HG03159 (cell line): Measurements from ENCODE around the gene NAA80.
"Not testable (repeated sequence)": the region's sequence is repeated elsewhere in the genome, so short reads cannot be mapped to it uniquely, and the experiment has no call there.

Experiments used
- ATAC-seq: cut with Tn5 transposase; IDR thresholded peaks from one replicate; pipeline ENCODE4 v1.9.1; 2021; ENCODE audit warnings: mild to moderate bottlenecking, moderate library complexity; ENCODE audit not compliant: unreplicated experiment

Gene NAA80

GRCh38 chr3:50292159-50293078 is 6.8 kb downstream of the NAA80 start, which contains the start of gene IFRD2:
Gene IFRD2, minus strand, starts transcription at chr3:50292429. Its CDS starts 155 bp downstream, at chr3:50292274.
- ATAC-seq = peak; percentile 94

GRCh38 chr3:50290161-50290641 is 9.0 kb downstream of the NAA80 start:
- ATAC-seq = no peak

- ATAC-seq = no peak
Measured at GRCh38 chr3:50289130-50289529, 10.1 kb downstream of the NAA80 start.

GRCh38 chr3:50288387-50289007 is 10.7 kb downstream of the NAA80 start:
- ATAC-seq = no peak

GRCh38 chr3:50287262-50287661 is 11.9 kb downstream of the NAA80 start:
- no peak for ATAC-seq

- ATAC-seq = no peak
Measured at GRCh38 chr3:50286322-50287227, 12.6 kb downstream of the NAA80 start.

GRCh38 chr3:50284121-50284520 is 15.1 kb downstream of the NAA80 start:
- ATAC-seq = not testable (repeated sequence)

- ATAC-seq = no peak
Measured at GRCh38 chr3:50279255-50280016, 19.8 kb downstream of the NAA80 start.

GRCh38 chr3:50278880-50279224 is 20.4 kb downstream of the NAA80 start, which contains the start of gene LSMEM2:
Gene LSMEM2, plus strand, starts transcription at chr3:50279087. Its CDS starts 27 bp downstream, at chr3:50279114.
- ATAC-seq = no peak

GRCh38 chr3:50278123-50278879 is 20.9 kb downstream of the NAA80 start:
- ATAC-seq = no peak

- ATAC-seq = no peak
Measured at GRCh38 chr3:50276762-50277101, 22.5 kb downstream of the NAA80 start.

GRCh38 chr3:50275996-50276761 is 23.0 kb downstream of the NAA80 start:
- ATAC-seq = no peak

GRCh38 chr3:50275141-50275995 is 23.8 kb downstream of the NAA80 start:
- no peak for ATAC-seq

- no peak for ATAC-seq
Measured at GRCh38 chr3:50274371-50275104, 24.7 kb downstream of the NAA80 start.

GRCh38 chr3:50273689-50274065 is 25.5 kb downstream of the NAA80 start:
- no peak for ATAC-seq

- peak; percentile 81 for ATAC-seq
Measured at GRCh38 chr3:50272911-50273688, 26.1 kb downstream of the NAA80 start.
